GM21723 (cell line): ENCODE measurements around the gene EME2.

Experiments
- ATAC-seq: cut with Tn5 transposase; IDR thresholded peaks from one replicate; pipeline ENCODE4 v1.9.1; 2021; ENCODE audit warnings: mild to moderate bottlenecking, moderate library complexity; ENCODE audit not compliant: unreplicated experiment

Gene EME2

GRCh38 chr16:1817276-1817589 is 44.6 kb downstream of the EME2 start:
- ATAC-seq: no peak

- no peak for ATAC-seq
Measured at GRCh38 chr16:1817716-1818115, 45.1 kb downstream of the EME2 start.

GRCh38 chr16:1818204-1818872 is 45.7 kb downstream of the EME2 start:
- ATAC-seq: no peak

- ATAC-seq: no peak
Measured at GRCh38 chr16:1818873-1819525, 46.4 kb downstream of the EME2 start.

- ATAC-seq: no peak
Measured at GRCh38 chr16:1819611-1820010, 47.0 kb downstream of the EME2 start.

GRCh38 chr16:1820096-1820945 is 47.7 kb downstream of the EME2 start:
- ATAC-seq: no peak

- ATAC-seq: no peak
Measured at GRCh38 chr16:1820946-1821290, 48.3 kb downstream of the EME2 start.

GRCh38 chr16:1821861-1822611 is 49.4 kb downstream of the EME2 start:
- no peak for ATAC-seq

- no peak for ATAC-seq
Measured at GRCh38 chr16:1822801-1823200, 50.2 kb downstream of the EME2 start.

- no peak for ATAC-seq
Measured at GRCh38 chr16:1823821-1824220, 51.2 kb downstream of the EME2 start.

GRCh38 chr16:1825381-1825863 is 52.8 kb downstream of the EME2 start:
- ATAC-seq: no peak
